WTC11 (cell line): Measurements from ENCODE around the gene GTF2H1. TPM values are rescaled to one million over a fixed set of nuclear protein-coding genes. Genes with fewer than 3 reads are reported as not detected.

ENCODE experiments used
- ATAC-seq: fragments of 200-7000 bp; cut with Tn5 transposase; 2 replicates; pipeline ENCODE4 v1.10.0; 2021; ENCODE audit warnings: mild to moderate bottlenecking, moderate library complexity
- CTCF ChIA-PET: fragments of 300-600 bp; sonication (Branson Sonifier 250); formaldehyde crosslinking; loops from one replicate; lab custom pipeline; 2021; ENCODE audit warnings: antibody characterized with exemption; lab: Charles Lee
- POLR2A ChIA-PET: fragments of 350-600 bp; sonication (Branson Sonifier 250); formaldehyde crosslinking; loops from one replicate; lab custom pipeline; 2021; ENCODE audit warnings: antibody characterized with exemption; lab: Charles Lee
- DNase-seq: peaks from one replicate; pipeline ENCODE4 v3.0.0; 2021; ENCODE audit warnings: low spot score
- H3K27ac Mint-ChIP-seq: 2 replicates; pipeline ENCODE4 v1.8.0; 2021; ENCODE audit warnings: mixed read lengths
- H3K27me3 Mint-ChIP-seq: 2 replicates; pipeline ENCODE4 v1.8.0; 2021; ENCODE audit warnings: low read depth, mild to moderate bottlenecking, moderate library complexity, mixed read lengths
- H3K36me3 Mint-ChIP-seq: 2 replicates; pipeline ENCODE4 v1.8.0; 2021; ENCODE audit warnings: mixed read lengths
- H3K4me1 Mint-ChIP-seq: 2 replicates; pipeline ENCODE4 v1.8.0; 2022; ENCODE audit warnings: mixed read lengths
- H3K4me3 Mint-ChIP-seq: 2 replicates; pipeline ENCODE4 v1.8.0; 2021; ENCODE audit warnings: mild to moderate bottlenecking, moderate library complexity, mixed read lengths
- H3K9me3 Mint-ChIP-seq: 2 replicates; pipeline ENCODE4 v1.8.0; 2021; ENCODE audit warnings: mixed read lengths
- AR ChIP-seq: fragments of 250-450 bp; sonication (Bioruptor Pico); IDR thresholded peaks from 2 replicates; pipeline ENCODE4 v1.9.0; 2021; ENCODE audit warnings: mild to moderate bottlenecking
- ATF6 ChIP-seq: sonication (generic); formaldehyde crosslinking; IDR thresholded peaks from 2 replicates; pipeline ENCODE4 v1.8.1; 2023; ENCODE audit warnings: mild to moderate bottlenecking, missing genetic modification reagents
- ELF4 ChIP-seq: sonication (generic); formaldehyde crosslinking; IDR thresholded peaks from 2 replicates; pipeline ENCODE4 v1.8.1; 2022; ENCODE audit warnings: low read depth, mild to moderate bottlenecking, moderate library complexity, missing genetic modification reagents
- FOXJ3 ChIP-seq: sonication (generic); formaldehyde crosslinking; IDR thresholded peaks from 2 replicates; pipeline ENCODE4 v1.9.0; 2021; ENCODE audit warnings: missing genetic modification reagents, mild to moderate bottlenecking, borderline replicate concordance
- FOXK1 ChIP-seq: sonication (generic); formaldehyde crosslinking; IDR thresholded peaks from 2 replicates; pipeline ENCODE4 v1.8.0; 2022; ENCODE audit warnings: mild to moderate bottlenecking, moderate library complexity, missing genetic modification reagents
- NFE2L1 ChIP-seq: sonication (generic); formaldehyde crosslinking; IDR thresholded peaks from 2 replicates; pipeline ENCODE4 v1.8.1; 2023; ENCODE audit warnings: missing genetic modification reagents
- NR3C1 ChIP-seq: sonication (generic); formaldehyde crosslinking; conservative IDR thresholded peaks from 2 replicates; pipeline ENCODE4 v1.8.1; 2023; ENCODE audit warnings: low read depth, mild to moderate bottlenecking, missing genetic modification reagents
- OVOL2 ChIP-seq: fragments of 250-450 bp; sonication (Bioruptor Pico); IDR thresholded peaks from 2 replicates; pipeline ENCODE4 v1.9.0; 2021; ENCODE audit warnings: mild to moderate bottlenecking, borderline replicate concordance
- PRDM15 ChIP-seq: sonication (generic); formaldehyde crosslinking; IDR thresholded peaks from 2 replicates; pipeline ENCODE4 v1.8.0; 2022; ENCODE audit warnings: missing genetic modification reagents
- SMAD3 ChIP-seq: sonication (generic); formaldehyde crosslinking; IDR thresholded peaks from 2 replicates; pipeline ENCODE4 v1.8.0; 2022; ENCODE audit warnings: missing genetic modification reagents, mild to moderate bottlenecking, borderline replicate concordance
- TCF7 ChIP-seq: sonication (generic); formaldehyde crosslinking; IDR thresholded peaks from 2 replicates; pipeline ENCODE4 v1.8.0; 2022; ENCODE audit warnings: mild to moderate bottlenecking, low read depth, missing genetic modification reagents, moderate library complexity
- TEAD1 ChIP-seq: sonication (generic); formaldehyde crosslinking; IDR thresholded peaks from 2 replicates; pipeline ENCODE4 v1.8.0; 2022; ENCODE audit warnings: mild to moderate bottlenecking, missing genetic modification reagents
- TEAD4 ChIP-seq: sonication (generic); formaldehyde crosslinking; IDR thresholded peaks from 2 replicates; pipeline ENCODE4 v1.8.0; 2022; ENCODE audit warnings: mild to moderate bottlenecking, missing genetic modification reagents
- TP53 ChIP-seq: sonication (generic); formaldehyde crosslinking; IDR thresholded peaks from 2 replicates; pipeline ENCODE4 v1.8.1; 2023; ENCODE audit warnings: mild to moderate bottlenecking, missing genetic modification reagents
- USF1 ChIP-seq: sonication (generic); formaldehyde crosslinking; IDR thresholded peaks from 2 replicates; pipeline ENCODE4 v1.8.0; 2022; ENCODE audit warnings: mild to moderate bottlenecking, missing genetic modification reagents
- ZBTB43 ChIP-seq: sonication (generic); formaldehyde crosslinking; IDR thresholded peaks from 2 replicates; pipeline ENCODE4 v1.8.1; 2023; ENCODE audit warnings: mild to moderate bottlenecking, missing genetic modification reagents
- ZNF138 ChIP-seq: sonication (generic); formaldehyde crosslinking; conservative IDR thresholded peaks from 2 replicates; pipeline ENCODE4 v1.8.1; 2022; ENCODE audit warnings: mild to moderate bottlenecking, moderate library complexity, missing genetic modification reagents
- ZNF317 ChIP-seq: sonication (generic); formaldehyde crosslinking; IDR thresholded peaks from 2 replicates; pipeline ENCODE4 v1.8.1; 2023; ENCODE audit warnings: low read depth, mild to moderate bottlenecking, moderate library complexity, missing genetic modification reagents, borderline replicate concordance
- ZNF423 ChIP-seq: fragments of 250-450 bp; sonication (Bioruptor Pico); IDR thresholded peaks from 2 replicates; pipeline ENCODE4 v2.1.2; 2022; ENCODE audit warnings: mild to moderate bottlenecking, moderate library complexity
- ZNF512 ChIP-seq: sonication (generic); formaldehyde crosslinking; IDR thresholded peaks from 2 replicates; pipeline ENCODE4 v1.8.1; 2022; ENCODE audit warnings: missing genetic modification reagents, borderline replicate concordance
- ZNF671 ChIP-seq: fragments of 250-450 bp; sonication (Bioruptor Pico); IDR thresholded peaks from 2 replicates; pipeline ENCODE4 v1.8.0; 2021; ENCODE audit warnings: mild to moderate bottlenecking
- total RNA-seq: library from RNA; stranded (reverse); gene quantifications from 3 replicates; pipeline ENCODE4 v1.2.3, GENCODE V29; 2021

The GTF2H1 gene
- total RNA-seq, 1 experiment from 2014 or later = 24.1 TPM

GRCh38 chr11:18368221-18368620, 45.9 kb downstream of the GTF2H1 start:
- no peaks in the 10 kb centered on the region for H3K4me1 Mint-ChIP-seq
- no peak for ATAC-seq
- no peaks in the 10 kb centered on the region for H3K27me3 Mint-ChIP-seq
- H3K36me3 Mint-ChIP-seq = peaks cover 22% of the 10 kb centered on the region
- H3K9me3 Mint-ChIP-seq = no peaks in the 10 kb centered on the region
- DNase-seq = no peak
- TF ChIP-seq ZNF671 (CRISPR knock-in tag) (no peak), ZNF512 (CRISPR knock-in tag) (no peak), NR3C1 (CRISPR knock-in tag) (no peak), FOXK1 (no peak), AR (CRISPR knock-in tag) (no peak), ZNF317 (CRISPR knock-in tag) (no peak), TEAD1 (CRISPR knock-in tag) (no peak), ZBTB43 (CRISPR knock-in tag) (no peak), SMAD3 (CRISPR knock-in tag) (no peak), OVOL2 (CRISPR knock-in tag) (no peak), USF1 (CRISPR knock-in tag) (no peak), TP53 (CRISPR knock-in tag) (no peak)
- H3K27ac Mint-ChIP-seq = no peak overlapping the region
- ChIA-PET CTCF (no interaction called here), POLR2A (no interaction called here)
- H3K4me3 Mint-ChIP-seq = no peak overlapping the region

- ChIA-PET POLR2A (no interaction called here), CTCF (no interaction called here)
- Mint-ChIP-seq H3K4me3 (no peak overlapping the region), H3K27ac (no peak overlapping the region), H3K27me3 (no peaks in the 10 kb centered on the region), H3K4me1 (no peaks in the 10 kb centered on the region), H3K36me3 (peaks cover 18% of the 10 kb centered on the region), H3K9me3 (no peaks in the 10 kb centered on the region)
- DNase-seq (no peak), ATAC-seq (no peak)
- TF ChIP-seq TEAD1 (CRISPR knock-in tag) = no peak
- TF ChIP-seq ATF6 = no peak
- no peak for TF ChIP-seq ZNF423 (CRISPR knock-in tag)
- TF ChIP-seq TCF7 (CRISPR knock-in tag) = no peak
- no peak for TF ChIP-seq PRDM15 (CRISPR knock-in tag)
- TF ChIP-seq ZNF138 (CRISPR knock-in tag) = no peak
- no peak for TF ChIP-seq NFE2L1 (CRISPR knock-in tag)
- TF ChIP-seq OVOL2 (CRISPR knock-in tag) = no peak
- no peak for TF ChIP-seq AR (CRISPR knock-in tag)
- no peak for TF ChIP-seq TEAD4
- no peak for TF ChIP-seq ELF4 (CRISPR knock-in tag)
- no peak for TF ChIP-seq FOXJ3
Measured at GRCh38 chr11:18369398-18369797, 47.0 kb downstream of the GTF2H1 start.
